ENCODE results near the gene TNFAIP8.
A peak's percentile ranks its signal among the peaks of the same experiment; 100 is the strongest.
"Not testable (repeated sequence)": the region's sequence is repeated elsewhere in the genome, so short reads cannot be mapped to it uniquely, and the experiment has no call there.

The TNFAIP8 gene

DNA sequence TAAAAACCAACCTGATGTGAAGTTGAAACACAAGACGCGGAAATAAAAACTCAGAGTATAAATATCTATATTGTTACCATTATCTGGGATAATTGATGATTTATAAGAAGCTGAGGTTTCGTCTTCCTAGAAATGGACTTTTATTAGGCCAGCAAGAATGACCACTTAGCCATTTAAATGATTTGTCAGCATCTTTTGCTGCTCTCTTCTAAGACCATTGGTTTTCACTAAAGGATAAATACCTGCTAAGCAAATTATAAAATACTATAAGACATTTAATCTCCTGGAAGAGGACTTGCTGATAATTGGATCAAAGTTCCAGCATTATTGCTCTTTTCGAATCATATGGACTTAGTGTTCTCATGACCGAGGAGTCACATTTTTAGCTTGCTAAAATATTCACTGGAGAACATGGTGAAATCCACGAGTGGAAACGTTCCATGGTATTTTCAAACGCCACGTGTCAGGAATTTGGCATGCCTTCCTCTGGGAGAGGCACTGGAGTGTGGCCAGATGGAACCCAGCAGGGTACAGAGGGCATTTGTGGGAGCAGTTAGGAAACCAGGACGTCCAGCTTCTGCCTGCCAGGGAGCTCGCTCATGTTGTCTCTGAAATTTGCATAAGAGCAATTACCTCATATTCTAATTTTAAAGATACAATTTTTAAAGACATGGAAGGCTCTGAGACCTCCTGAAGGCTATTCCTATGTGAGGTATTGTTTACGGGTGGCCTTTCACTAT, 43.1 kb downstream of the TNFAIP8 start:
- DNase-seq, result no peak

DNA sequence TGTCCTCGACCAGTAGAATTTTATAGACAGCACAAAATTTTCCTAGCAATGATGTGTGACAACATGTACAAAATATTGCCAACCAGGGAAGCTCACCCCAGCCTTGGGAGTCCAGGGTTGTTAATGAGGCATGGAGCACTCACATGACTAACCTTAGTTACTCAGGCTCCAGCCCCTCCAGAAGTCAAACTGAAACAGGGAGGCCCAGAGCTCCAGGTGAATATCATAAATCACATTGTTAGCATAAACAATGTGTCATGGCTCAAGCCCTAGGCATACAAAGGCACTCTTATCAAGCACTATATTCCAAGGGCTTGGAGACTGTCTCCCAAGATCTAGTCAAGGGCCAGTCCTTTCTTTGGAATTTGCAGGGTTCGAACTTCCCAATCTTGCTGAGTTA, 44.4 kb downstream of the TNFAIP8 start:
- no peak for DNase-seq

DNA sequence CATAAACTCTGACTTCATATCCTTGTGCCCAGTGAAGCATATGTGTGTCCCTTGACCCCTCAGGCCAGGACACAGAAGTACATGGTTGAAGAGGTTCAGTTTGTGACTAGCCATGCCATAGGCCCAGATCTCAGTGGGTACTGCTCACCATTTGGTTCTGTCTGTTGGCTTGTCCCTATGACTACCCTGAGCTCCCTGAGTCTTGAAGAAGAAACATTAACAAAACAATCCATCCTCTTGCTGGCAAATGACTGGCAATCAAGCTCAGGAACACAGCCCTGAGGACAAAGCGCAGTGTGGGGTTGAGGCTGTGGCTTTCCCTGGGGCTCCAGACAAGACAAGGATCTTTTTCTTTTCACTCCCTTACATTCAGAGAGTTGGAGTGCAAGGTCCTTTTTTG, 46.3 kb downstream of the TNFAIP8 start:
- DNase-seq, result no peak

DNA sequence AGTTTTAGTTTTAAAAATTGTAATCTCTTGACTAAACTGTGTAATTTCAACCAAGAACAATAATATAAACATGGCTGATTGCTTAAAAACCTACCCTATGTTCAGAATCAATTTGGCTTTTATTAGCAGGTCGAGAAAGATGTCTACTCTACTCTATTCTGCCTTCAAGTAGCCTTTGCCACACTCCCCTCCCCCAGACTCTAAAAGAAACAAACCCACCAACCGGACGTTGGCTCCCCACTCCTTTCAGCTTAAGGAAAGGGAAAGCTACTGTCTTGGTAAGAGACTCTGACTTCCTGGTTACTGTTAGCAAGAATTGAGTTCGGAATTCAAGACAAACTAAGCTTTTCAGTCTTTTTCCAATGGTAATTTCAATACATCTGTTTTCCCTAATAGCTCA, 46.7 kb downstream of the TNFAIP8 start:
- no peak for DNase-seq

DNA sequence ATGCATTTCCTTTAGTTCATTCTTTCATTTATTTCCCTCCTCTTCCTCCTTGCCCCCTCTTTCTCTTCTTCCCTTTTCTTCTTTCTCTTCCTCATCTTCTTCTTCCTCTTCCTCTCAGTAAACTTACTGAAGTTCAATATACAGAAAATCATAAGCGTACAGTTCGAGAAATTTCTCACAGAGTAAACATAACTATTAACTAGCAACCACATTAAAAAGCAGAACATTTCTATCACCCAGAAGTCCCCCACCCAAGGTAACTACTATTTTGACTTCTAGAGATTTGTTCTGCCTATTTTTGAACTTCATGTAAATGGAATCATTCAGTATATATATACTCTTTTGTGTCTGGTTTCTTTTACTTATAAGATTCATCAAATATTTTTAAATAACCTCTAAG, 48.2 kb downstream of the TNFAIP8 start:
- no peak for DNase-seq

DNA sequence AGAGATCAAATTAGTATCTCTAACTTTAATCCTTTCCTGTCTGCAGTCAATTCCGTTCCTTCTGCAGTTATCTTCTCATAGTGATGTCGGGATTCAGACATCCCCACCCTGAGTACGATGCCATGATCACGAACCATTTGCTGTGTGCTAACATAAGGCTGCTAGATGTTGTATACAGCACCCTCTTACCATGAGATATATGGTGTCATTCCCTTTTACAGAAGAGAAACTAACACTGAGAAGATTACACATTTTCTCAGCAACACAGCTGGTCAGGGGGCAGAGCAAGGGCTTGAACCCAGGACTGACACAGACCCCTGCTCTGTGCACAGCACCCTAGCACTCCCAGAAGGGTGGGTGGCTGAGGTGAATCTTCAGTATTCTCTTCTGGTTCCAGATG, 49.6 kb downstream of the TNFAIP8 start:
- no peak for DNase-seq

- no peak for DNase-seq
Observed at GRCh38 chr5:119406551-119407110, 50.8 kb downstream of the TNFAIP8 start.

DNA sequence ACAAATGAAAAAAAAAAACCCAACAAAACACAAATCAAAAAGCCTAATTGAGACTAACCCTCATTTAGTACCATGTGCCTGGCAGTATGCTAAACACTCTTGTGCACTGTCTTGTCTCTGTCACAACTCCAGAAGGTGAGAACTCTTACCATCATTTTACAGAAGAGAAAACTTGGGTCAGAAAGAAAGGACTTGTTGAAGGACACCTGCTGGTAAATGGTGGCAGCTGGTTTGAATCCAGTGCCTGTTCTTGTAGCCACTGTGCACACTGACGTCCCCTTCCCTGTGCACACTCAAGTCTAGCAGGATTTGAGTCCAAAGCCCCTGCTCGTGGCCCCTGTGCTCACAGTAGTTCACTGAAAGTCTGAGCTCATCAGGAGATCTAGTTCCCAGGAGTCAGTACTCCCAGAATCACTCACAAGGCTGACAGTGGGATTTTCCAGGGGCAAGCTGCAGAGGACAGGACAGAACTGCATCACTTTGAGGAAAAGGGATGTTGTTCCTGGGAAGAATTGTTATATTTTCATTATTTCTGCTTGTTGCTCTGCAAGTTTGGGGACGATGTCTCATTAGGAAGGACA, 53.5 kb downstream of the TNFAIP8 start:
- DNase-seq, result peak; percentile 47

DNA sequence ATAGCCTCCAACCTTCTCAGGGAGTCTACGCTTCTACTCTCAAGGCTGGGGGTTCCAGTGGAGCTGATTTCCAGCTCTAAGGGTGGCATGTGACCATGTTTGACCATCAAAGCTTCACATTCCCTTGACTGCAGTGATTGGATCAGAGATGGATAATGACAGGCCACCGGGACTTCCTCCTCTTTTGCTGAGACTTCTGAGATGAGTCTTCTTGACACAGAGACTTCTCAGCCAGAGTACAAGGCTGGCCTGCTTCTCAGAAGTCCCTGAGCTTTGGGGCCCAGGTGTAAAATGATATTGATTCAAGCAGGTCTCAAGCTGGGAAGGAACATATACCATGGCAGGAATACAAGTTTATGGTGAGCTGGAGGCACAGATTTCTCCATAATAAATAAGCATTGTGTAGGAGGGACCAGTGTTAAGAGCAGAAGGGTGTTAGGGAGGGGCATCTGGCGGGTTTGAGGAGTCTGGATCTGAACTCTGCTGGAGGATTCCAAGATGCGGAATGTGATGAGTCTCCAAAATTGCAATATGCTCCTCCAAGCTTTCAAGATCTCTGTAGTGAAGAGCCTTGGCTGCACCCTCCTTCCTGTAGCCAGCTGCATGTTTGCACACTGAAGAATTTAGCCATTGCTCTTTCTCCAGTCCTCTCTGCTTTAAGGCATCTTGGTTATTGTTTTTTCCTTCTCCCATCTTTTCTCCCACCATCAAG, 54.8 kb downstream of the TNFAIP8 start:
- no peak for DNase-seq

DNA sequence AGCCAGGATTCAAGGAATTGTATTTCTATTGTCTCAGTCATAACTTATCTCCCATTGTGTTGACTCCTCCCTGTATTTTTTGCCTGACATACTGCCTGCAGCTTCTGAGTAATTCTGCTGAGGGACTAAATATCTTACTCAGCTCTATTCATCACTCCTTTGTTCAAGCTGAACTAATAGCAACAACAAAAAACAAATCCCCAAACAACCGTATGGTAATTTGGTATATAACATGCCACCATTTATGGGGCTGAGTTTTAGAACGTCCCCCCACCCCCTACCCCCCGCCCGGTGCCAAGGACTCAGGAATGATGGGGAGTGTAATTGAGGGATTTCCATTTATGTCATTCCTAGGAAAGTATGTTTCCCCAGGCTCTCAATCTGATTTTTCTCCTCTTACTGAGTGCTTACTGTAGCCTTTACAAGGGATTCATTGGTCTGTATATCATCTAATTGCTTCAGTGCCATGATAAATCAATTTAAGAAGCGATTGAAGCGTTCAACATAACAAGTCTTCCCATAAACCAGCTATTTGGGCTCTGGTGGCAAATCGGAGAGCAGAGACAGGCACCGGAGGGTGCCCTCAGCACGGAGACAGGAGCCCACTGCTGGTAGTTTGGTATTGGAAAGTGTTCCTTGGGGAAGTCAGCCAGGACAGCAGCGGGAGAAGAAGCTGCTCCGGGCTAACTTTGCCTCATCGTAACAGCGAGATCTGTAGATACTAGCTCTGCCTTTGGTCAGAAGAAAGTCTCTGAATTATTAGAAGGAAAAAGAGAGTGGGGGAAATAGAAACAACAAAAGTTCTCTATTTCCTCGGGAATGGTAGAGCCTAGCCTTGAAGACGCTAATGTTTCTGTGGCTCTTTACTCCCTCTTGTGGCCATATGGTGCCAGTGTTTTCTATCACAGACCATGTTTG, 55.8 kb downstream of the TNFAIP8 start:
- DNase-seq, result peak; percentile 91

DNA sequence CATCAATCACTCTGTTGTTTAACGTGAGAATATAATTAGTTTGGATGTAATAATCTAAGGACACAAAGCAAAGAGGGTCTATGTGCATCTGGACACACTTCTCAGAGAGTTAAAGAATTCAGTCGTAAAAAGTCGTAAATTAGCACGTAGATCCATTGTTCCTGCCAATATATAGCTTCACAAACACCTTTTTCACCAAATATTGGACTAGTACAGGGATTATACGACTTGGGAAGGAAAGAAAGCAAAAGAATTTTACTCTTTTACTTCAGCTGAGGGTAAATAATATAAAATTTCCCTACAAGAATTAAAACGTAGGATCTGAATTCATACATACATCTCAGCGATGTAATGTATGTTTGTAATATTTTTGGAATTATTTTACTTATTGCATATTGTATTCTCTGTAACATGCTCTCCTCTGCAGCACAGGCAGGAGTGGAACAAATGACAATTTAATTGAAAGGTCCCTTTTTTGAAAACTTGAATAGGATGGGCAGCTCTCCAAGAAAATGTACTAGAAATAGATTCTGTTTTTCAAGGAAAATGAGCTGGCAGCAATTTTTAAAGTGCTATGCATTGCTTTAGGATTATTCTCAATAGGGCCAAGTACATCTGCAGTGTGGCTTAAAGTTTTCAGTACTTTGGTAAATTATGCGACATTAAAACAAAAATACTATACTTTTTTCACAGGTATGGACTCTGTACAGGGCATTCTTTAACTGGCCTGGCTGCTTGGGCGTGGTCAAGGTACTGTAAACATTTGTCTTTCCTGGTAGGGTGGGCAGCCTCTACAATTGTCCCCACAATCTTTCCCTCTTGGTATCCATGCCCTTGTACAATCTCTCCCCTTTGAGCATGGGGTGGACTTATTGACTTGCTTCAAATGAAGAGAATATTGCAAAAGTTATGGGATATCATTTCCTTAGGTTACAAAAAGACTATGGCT, 56.7 kb downstream of the TNFAIP8 start:
- peak; percentile 30 for DNase-seq

DNA sequence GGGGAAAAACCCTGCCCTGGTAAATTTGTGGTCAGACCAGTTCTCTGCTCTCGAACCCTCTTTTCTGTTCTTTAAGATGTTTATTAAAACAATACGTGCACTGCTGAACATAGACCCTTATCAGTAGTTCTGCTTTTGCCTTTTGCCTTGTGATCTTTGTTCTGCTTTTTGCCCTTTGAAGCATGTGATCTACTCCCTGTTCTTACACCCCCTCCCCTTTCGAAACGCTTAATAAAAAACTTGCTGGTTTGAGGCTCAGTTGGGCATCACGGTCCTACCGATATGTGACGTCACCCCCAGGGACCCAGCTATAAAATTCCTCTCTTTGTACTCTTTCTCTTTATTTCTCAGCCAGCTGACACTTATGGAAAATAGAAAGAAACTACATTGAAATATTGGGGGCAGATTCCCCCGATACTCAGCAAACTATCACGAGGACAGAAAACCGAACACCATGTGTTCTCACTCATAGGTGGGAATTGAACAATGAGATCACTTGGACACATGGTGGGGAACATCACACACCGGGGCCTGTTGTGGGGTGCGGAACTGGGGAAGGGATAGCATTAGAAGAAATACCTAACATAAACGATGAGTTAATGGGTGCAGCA, 58.4 kb downstream of the TNFAIP8 start:
- DNase-seq, result peak; percentile 85

DNA sequence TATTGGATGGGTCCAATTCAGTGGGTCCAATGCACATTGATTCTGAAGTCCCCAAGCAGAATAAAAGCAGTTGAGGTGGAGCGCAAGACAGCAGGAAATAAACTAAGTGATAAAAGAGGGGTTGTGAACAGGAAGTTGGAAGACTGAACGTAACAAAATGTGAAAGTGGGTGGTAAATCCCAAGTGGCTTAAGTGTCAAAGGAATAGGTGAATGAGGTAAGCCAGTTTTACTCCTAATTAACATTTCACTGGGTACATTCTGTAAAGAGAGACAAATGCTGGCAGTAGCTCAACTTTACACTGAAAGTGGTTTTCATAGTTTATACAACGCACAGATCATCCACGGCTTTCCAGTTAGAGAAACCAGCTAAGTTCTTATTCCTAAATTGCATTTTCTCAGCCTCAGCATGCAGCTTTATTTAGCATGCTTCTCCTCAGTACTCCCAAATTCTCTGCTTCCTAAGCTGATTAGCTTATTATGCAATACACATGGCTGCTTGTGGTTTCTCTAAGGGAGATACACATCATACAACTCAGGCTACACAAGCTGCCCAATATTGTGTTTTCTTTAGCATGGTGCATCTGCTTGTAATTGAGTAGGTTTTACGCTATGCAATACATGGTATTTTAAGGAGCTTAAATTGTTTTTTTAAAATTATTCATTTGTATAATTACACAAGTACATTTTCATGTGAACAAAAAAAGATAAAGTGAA, 62.2 kb downstream of the TNFAIP8 start:
- peak; percentile 81 for DNase-seq

- DNase-seq, result peak; percentile 59
Observed at GRCh38 chr5:119418606-119419100, 62.8 kb downstream of the TNFAIP8 start.

GRCh38 chr5:119420169-119420568, 64.3 kb downstream of the TNFAIP8 start:
- peak; percentile 50 for DNase-seq

DNA sequence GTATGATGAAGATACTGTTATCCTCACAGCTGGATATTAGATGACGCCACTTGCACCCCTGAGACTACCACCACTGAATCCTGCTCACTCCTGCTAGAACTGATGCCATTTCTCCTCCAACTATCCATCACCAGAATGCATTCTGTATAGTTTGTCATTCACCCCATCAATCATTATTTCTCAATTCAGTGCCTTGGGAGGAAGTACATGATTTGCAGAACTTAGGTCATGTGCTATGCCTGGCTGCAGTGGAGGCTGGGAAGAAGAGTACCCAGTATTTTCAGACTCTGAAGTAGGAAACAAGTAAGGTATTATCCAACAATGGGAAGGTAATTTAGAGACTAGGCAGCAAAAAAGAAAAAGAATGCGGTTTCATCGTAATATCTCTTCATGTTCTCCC, 70.2 kb downstream of the TNFAIP8 start:
- DNase-seq, result peak; percentile 55

GRCh38 chr5:119427060-119427459, 71.2 kb downstream of the TNFAIP8 start:
- DNase-seq, result no peak

- DNase-seq, result peak; percentile 56
Observed at GRCh38 chr5:119427596-119427995, 71.8 kb downstream of the TNFAIP8 start.

- peak; percentile 47 for DNase-seq
Observed at GRCh38 chr5:119428166-119428565, 72.3 kb downstream of the TNFAIP8 start.

GRCh38 chr5:119428574-119428973, 72.8 kb downstream of the TNFAIP8 start:
- not testable (repeated sequence) for DNase-seq

Data from hematopoietic multipotent progenitor cell treated with erythropoietin and hydrocortisone succinate and interleukin-3 and kit ligand, for 6 days (in vitro differentiated cells).